HepG2 (cell line): Measurements from ENCODE around the gene UBE3B.

Experiments used
- ASH2L ChIP-seq: fragments of 300-600, 200-600 bp; sonication (generic); IDR thresholded peaks from 2 replicates; pipeline ENCODE4 v1.7.0; 2017; ENCODE audit warnings: low read depth, mild to moderate bottlenecking, moderate library complexity, mixed read lengths, low read length; ENCODE audit not compliant: insufficient read length
- ZNF274 ChIP-seq: sonication (generic); formaldehyde crosslinking; IDR thresholded peaks from 2 replicates; pipeline ENCODE4 v1.5.1; 2020; ENCODE audit warnings: mild to moderate bottlenecking, missing genetic modification reagents
- ZNF335 ChIP-seq: sonication (generic); formaldehyde crosslinking; IDR thresholded peaks from 2 replicates; pipeline ENCODE4 v1.4.0; 2020; ENCODE audit warnings: missing genetic modification reagents
- TF ChIP-seq, protein P1 (sequence below): sonication (generic); formaldehyde crosslinking; IDR thresholded peaks from 2 replicates; pipeline ENCODE4 v1.5.0; 2020; ENCODE audit warnings: mild to moderate bottlenecking, missing genetic modification reagents, moderate library complexity

DNA sequence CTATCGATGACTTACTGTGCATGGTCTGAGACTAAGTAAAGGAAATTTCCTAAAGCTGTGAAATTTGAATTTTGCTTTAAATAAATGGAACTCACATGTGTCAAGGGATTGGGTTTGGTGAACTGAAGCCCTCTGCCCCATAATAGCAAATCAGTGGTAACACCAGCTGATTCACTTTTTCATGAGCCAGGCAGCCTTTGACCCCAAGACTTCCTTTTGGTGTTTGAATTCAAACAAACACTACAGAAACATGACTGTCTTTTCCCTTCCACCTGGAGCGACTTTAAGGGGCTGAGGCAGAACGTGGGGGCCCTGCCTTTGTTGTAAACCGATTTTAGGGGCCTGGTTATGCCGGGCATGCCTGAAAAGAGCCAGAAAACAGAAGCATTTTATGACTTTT is 29.2 kb upstream of the UBE3B start:
- no peak for TF ChIP-seq ZNF335 (CRISPR knock-in tag)
- no peak for TF ChIP-seq ZNF274 (CRISPR knock-in tag)
- TF ChIP-seq ASH2L, result no peak
- TF ChIP-seq, protein P1, sequence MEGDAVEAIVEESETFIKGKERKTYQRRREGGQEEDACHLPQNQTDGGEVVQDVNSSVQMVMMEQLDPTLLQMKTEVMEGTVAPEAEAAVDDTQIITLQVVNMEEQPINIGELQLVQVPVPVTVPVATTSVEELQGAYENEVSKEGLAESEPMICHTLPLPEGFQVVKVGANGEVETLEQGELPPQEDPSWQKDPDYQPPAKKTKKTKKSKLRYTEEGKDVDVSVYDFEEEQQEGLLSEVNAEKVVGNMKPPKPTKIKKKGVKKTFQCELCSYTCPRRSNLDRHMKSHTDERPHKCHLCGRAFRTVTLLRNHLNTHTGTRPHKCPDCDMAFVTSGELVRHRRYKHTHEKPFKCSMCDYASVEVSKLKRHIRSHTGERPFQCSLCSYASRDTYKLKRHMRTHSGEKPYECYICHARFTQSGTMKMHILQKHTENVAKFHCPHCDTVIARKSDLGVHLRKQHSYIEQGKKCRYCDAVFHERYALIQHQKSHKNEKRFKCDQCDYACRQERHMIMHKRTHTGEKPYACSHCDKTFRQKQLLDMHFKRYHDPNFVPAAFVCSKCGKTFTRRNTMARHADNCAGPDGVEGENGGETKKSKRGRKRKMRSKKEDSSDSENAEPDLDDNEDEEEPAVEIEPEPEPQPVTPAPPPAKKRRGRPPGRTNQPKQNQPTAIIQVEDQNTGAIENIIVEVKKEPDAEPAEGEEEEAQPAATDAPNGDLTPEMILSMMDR (CRISPR knock-in tag), result no peak
